ENCODE data around the gene MAST4. TPM values are rescaled to one million over a fixed set of nuclear protein-coding genes. Genes with fewer than 3 reads are reported as not detected.
A peak's percentile ranks its signal among the peaks of the same experiment; 100 is the strongest.
"Not testable (repeated sequence)": the region's sequence is repeated elsewhere in the genome, so short reads cannot be mapped to it uniquely, and the experiment has no call there.

MAST4 gene
- total RNA-seq, 1 experiment from 2014 or later = 4.7 TPM

DNA sequence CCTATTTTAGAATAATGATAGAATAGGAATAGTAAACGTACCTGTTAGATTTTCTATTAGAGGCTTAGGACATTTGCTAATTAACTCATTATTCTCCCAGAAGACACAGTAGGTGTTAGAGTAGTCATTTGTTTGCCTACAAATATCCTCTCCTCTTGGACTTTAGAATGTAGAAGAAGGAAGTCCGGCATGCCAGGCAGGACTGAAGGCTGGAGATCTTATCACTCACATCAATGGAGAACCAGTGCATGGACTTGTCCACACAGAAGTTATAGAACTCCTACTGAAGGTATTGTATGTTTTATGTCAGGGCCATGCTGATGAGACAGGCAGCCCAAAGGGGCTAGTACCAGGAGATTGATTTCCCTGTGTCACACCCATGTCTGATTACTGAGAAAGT, 557.1 kb downstream of the MAST4 start:
- peak; percentile 53 for DNase-seq (ENCODE audit: low spot score)

DNA sequence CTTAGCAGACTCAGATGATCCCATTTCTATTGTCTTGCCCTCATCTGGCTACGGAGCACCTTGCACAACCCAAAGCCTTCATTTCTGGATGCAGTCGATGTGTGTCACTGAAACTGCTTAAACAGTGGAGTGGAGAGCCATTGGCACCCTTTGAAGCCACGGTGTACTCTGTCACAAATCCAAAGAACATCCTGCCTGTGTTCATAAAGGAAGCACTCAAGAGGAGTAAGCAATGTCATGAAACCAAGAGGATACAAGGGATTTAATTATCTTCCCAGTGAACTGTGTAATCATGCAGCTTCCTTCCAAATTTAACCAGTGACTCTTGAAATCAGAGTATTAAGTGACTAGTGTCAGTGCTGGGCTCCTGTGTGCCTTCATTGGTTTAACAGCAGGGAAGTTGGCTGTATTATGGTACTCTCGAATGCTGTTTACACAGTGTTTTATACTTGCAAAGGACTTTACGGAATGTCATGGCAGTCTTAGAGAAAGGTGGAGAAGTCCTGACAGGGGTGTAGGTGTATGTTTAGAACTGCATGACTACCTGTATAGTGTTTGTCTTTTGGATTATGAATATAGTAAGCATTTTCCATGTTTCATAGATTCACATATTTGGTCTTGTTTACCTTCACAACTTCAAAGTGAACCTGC, 558.5 kb downstream of the MAST4 start:
- no peak for DNase-seq (ENCODE audit: low spot score)

DNA sequence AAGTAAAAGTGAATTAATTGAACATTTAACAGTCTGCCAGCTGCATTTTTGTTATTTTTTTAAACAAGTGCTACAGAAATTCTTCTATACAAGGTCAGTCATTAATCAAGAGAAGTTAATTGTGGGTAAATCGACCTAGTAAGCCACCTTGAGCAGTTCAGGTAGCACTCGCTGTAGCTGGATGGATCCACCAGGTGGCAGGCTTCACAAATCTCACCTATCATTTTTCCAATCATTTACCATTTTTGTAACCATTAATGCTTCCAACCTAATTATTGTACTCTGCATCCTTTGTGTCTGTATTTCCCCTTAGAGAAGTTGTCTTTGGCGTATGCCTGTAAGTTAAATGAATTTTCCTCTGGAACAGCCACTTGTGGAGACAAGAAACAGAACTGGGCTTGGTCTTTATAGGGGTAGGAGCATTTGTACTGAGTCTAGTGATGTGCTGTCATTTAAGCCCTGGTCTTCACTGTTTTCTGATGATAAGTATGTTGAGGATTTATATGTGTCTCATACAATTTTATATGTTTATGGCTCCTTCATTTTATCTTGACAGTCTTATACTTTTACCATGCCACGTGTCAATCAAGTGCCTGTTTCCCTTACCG, 560.9 kb downstream of the MAST4 start:
- peak; percentile 79 for DNase-seq (ENCODE audit: low spot score)

DNA sequence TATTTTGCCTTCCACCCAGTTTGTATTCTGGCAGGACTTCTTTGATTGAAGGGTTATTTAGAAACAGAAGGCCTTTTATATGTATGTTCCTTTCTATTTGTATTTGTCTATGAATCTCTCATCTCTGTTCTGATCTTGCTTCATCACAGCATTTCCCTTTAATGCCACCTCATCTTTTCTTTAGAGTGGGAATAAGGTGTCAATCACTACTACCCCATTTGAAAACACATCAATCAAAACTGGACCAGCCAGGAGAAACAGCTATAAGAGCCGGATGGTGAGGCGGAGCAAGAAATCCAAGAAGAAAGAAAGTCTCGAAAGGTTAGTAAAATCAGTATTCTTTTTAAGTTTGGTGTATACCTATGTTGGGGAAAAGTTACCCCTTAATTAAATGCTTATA, 564.1 kb downstream of the MAST4 start:
- DNase-seq (ENCODE audit: low spot score) = peak; percentile 16

DNA sequence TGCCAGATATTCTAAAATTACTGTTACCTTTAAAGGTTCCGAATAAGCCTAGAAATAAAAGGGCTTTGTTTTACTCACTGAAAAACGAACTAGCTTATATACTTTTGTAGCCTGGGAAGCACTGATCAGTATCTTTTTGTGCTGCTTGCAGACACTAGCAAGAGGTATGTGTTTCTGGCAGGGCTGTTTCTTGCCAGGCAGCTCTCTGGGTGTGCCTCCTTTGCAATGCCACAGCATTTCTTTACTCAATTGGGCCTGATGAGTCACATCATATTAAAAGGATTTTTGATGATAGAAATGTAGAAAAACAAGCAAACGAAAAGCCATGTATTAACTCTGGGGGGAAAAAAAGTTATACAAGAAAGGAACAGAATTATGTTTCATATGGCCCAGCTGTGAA, 564.8 kb downstream of the MAST4 start:
- peak; percentile 42 for DNase-seq (ENCODE audit: low spot score)

DNA sequence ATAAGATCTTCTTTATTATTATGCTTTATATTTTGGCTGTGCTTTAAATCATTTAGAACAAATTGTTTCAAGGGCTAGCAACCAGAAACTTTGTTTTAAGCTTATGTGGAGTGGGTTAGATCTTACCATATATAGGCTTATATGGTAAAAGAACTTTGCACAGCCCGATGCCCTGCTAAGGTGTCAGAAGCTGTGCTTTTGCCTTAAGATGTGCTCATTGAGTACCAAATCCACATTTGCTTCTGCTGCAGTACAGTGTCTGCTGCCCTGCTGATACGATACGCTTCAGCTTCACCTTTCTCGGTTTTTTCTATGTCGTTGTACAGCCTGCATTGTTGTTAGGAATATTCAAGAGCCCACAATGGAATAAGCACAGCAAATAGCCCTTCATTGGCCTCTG, 565.6 kb downstream of the MAST4 start:
- no peak for DNase-seq (ENCODE audit: low spot score)

DNA sequence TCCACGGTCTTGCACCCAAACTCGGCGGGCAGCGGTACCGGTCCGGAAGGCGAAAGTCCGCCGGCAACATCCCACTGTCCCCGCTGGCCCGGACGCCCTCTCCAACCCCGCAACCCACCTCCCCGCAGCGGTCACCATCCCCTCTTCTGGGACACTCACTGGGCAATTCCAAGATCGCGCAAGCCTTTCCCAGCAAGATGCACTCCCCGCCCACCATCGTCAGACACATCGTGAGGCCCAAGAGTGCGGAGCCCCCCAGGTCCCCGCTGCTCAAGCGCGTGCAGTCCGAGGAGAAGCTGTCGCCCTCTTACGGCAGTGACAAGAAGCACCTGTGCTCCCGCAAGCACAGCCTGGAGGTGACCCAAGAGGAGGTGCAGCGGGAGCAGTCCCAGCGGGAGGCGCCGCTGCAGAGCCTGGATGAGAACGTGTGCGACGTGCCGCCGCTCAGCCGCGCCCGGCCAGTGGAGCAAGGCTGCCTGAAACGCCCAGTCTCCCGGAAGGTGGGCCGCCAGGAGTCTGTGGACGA, 567.1 kb downstream of the MAST4 start:
- DNase-seq (ENCODE audit: low spot score) = no peak

DNA sequence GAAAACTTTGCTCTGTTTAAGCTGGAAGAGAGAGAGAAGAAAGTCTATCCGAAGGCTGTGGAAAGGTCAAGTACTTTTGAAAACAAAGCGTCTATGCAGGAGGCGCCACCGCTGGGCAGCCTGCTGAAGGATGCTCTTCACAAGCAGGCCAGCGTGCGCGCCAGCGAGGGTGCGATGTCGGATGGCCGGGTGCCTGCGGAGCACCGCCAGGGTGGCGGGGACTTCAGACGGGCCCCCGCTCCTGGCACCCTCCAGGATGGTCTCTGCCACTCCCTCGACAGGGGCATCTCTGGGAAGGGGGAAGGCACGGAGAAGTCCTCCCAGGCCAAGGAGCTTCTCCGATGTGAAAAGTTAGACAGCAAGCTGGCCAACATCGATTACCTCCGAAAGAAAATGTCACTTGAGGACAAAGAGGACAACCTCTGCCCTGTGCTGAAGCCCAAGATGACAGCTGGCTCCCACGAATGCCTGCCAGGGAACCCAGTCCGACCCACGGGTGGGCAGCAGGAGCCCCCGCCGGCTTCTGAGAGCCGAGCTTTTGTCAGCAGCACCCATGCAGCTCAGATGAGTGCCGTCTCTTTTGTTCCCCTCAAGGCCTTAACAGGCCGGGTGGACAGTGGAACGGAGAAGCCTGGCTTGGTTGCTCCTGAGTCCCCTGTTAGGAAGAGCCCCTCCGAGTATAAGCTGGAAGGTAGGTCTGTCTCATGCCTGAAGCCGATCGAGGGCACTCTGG, 567.8 kb downstream of the MAST4 start:
- DNase-seq (ENCODE audit: low spot score) = no peak

DNA sequence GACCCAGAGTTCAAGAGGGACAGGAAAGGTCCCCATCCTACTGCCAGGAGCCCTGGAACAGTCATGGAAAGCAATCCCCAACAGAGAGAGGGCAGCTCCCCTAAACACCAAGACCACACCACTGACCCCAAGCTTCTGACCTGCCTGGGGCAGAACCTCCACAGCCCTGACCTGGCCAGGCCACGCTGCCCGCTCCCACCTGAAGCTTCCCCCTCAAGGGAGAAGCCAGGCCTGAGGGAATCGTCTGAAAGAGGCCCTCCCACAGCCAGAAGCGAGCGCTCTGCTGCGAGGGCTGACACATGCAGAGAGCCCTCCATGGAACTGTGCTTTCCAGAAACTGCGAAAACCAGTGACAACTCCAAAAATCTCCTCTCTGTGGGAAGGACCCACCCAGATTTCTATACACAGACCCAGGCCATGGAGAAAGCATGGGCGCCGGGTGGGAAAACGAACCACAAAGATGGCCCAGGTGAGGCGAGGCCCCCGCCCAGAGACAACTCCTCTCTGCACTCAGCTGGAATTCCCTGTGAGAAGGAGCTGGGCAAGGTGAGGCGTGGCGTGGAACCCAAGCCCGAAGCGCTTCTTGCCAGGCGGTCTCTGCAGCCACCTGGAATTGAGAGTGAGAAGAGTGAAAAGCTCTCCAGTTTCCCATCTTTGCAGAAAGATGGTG, 568.8 kb downstream of the MAST4 start:
- DNase-seq (ENCODE audit: low spot score) = no peak

DNA sequence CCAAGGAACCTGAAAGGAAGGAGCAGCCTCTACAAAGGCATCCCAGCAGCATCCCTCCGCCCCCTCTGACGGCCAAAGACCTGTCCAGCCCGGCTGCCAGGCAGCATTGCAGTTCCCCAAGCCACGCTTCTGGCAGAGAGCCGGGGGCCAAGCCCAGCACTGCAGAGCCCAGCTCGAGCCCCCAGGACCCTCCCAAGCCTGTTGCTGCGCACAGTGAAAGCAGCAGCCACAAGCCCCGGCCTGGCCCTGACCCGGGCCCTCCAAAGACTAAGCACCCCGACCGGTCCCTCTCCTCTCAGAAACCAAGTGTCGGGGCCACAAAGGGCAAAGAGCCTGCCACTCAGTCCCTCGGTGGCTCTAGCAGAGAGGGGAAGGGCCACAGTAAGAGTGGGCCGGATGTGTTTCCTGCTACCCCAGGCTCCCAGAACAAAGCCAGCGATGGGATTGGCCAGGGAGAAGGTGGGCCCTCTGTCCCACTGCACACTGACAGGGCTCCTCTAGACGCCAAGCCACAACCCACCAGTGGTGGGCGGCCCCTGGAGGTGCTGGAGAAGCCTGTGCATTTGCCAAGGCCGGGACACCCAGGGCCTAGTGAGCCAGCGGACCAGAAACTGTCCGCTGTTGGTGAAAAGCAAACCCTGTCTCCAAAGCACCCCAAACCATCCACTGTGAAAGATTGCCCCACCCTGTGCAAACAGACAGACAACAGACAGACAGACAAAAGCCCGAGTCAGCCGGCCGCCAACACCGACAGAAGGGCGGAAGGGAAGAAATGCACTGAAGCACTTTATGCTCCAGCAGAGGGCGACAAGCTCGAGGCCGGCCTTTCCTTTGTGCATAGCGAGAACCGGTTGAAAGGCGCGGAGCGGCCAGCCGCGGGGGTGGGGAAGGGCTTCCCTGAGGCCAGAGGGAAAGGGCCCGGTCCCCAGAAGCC, 569.6 kb downstream of the MAST4 start:
- peak; percentile 96 for DNase-seq (ENCODE audit: low spot score)

DNA sequence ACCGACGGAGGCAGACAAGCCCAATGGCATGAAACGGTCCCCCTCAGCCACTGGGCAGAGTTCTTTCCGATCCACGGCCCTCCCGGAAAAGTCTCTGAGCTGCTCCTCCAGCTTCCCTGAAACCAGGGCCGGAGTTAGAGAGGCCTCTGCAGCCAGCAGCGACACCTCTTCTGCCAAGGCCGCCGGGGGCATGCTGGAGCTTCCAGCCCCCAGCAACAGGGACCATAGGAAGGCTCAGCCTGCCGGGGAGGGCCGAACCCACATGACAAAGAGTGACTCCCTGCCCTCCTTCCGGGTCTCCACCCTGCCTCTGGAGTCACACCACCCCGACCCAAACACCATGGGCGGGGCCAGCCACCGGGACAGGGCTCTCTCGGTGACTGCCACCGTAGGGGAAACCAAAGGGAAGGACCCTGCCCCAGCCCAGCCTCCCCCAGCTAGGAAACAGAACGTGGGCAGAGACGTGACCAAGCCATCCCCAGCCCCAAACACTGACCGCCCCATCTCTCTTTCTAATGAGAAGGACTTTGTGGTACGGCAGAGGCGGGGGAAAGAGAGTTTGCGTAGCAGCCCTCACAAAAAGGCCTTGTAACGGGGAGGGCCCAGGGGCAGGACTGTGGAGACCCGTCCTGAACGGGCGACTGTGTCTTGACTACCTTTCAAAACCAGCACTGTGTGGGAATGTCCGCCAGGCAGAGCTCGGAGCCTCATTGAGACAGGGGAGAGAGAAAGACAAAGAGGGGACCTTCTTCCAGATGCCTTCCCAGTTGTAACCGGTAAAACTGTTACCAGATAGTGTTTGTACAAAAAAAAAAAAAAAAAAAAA, 570.5 kb downstream of the MAST4 start:
- DNase-seq (ENCODE audit: low spot score) = no peak

DNA sequence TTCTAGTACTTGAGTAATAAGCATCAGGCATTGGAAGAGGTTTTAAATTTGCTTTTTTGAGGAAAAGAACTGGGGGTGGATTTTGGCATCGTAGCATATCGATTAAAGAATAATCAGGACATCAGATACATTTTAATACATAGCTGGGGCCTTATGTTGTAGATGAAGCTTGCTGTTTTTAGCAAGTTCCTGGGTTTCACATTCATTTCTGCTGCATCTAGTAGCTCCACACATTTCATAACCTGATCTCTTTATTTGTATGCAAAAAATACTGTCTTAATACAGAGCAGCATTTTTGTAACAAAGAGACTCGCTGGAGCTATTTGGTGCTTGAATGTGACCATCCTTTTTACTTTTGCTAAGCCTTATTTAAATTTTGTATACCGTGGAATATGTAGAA, 571.9 kb downstream of the MAST4 start:
- no peak for DNase-seq (ENCODE audit: low spot score)

DNA sequence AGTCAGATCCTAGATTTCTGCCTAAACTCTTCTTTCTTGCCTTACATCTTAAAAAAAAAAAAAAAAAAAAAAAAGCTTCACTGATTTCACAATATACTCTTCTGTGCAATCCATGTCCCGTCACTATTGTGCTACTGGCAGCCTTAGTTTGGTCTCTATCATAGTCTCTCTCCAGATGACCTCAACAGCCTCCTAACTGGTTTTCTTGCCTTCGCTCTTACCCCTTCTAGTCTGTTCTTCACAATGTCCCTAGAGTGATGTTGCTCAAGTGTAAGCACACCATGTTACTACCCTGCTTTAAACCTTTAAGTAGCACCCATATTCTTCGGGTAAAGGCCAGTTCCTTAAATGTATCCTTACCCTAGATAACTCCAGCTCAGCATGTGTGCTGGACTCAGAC, 574.6 kb downstream of the MAST4 start:
- no peak for DNase-seq (ENCODE audit: low spot score)

DNA sequence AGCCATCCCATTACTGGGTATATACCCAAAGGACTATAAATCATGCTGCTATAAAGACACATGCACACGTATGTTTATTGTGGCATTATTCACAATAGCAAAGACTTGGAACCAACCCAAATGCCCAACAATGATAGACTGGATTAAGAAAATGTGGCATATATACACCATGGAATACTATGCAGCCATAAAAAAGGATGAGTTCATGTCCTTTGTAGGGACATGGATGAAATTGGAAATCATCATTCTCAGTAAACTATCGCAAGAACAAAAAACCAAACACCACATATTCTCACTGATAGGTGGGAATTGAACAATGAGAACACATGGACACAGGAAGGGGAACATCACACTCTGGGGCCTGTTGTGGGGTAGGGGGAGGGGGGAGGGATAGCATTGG, 577.2 kb downstream of the MAST4 start:
- not testable (repeated sequence) for DNase-seq (ENCODE audit: low spot score)

DNA sequence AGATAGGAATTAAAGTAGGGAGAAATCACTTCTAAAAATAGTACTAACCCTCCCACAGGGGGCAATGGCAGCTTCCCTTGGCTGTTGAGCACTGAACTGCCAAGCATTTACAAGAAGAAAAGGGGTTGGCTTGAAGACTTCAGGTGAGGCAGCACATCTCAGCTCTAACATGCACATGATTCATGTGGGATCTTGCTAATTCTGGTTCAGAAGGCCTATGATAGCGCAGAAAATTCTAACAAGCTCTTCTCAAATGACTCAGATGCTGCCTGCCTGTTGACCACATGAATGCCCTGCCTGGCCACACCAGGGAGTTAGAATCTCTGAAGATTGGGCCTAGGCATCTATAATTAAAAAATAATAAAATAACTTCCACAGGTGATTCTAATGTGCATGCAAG, 577.8 kb downstream of the MAST4 start:
- DNase-seq (ENCODE audit: low spot score) = no peak

DNA sequence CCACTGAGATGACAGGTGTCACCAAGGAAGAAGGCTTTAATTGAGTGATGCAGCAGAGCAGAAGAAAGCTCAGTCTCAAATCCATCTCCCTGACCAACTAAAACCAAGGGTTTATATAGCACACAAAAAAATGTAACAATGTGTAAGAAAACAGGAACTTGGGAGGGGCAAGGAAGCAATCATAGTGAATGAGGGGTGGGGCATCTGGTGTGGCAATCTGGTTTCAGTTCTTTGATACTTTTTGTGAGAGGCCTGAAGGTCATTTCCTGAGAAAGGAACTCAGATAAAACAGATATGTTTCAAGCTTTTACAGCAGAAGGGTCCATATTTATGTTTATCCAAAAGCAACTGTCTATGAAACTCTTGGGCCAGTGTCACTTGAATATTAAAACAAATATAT, 580.7 kb downstream of the MAST4 start:
- no peak for DNase-seq (ENCODE audit: low spot score)

DNA sequence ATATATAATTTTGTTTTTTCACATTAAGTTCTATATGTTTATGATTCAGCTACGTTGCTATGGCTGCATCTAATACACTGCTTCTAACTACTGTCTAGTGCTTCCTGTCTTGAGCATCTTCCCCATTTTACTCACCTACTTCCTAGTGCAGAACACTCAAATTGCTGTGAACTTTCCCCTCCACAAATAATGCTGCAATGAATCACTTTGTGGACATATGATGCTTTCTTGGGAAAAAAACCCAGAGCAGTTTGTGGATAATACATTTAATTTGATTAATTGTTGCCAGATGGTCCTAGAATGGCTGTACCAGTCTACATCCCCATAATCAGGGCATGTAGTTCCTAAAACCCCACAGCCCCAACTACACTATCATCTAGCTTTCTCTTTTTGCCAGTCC, 581.9 kb downstream of the MAST4 start:
- no peak for DNase-seq (ENCODE audit: low spot score)

DNA sequence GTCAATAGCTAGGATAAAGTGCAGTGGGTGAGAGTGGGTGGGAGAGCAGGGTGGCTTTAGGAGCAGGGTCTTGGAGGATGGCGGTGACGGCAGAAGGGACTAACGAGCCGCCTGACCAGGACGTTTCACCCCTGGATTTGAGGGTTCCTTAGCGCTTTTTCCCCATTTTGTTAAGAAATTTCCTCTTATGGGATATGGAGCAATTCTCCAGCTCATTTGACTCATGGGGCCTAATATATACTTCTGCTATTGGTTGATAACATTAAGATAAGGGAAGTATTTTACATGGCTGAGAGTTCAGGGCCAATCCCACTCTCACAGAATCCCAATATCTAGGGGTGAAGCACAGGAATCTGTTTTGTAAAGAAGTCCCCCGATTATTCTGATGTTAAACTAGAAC, 582.8 kb downstream of the MAST4 start:
- no peak for DNase-seq (ENCODE audit: low spot score)

DNA sequence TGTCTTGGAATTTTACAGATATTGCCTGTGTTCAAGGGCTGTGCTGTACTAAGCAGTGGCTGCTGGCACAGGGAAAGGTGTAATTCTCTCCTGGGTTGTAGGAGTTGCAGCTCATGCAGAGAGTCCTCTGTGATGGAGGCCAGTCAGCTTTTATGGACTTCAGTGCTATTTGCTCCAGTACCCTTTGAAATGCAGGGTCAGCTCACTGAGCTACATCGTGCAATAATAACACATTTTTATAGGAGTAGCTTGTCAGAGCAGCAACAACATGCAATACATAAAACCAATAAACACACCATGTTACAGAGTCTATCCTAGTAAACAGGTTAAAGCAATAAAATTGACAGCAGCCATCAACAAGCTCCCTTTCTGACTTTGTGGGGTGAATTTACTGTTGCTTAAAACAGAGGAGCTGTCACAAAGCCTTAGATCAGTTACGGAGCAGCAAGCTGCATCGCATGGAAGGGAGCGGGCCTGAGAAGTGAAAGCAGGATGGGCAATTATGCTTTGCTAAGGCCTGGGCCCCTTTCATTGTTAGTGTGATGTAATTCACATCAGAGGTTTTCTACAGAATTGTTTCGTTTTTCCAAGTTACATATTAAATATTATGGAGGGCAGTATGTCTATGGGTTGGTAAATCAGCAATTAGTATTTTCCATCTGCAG, 583.6 kb downstream of the MAST4 start:
- DNase-seq (ENCODE audit: low spot score) = no peak

All from HT-29 (cell line).